Sigmoid colon (tissue), 4 donors: ENCODE data around the gene ALPP.
"Not testable (repeated sequence)": the region's sequence is repeated elsewhere in the genome, so short reads cannot be mapped to it uniquely, and the experiment has no call there.

Experiments
- CTCF ChIP-seq, 4 experiments: fragments of 450-650 bp in 3 of 4; fragments of 200-600 bp in 1 of 4; IDR thresholded peaks; one replicate each; pipeline ENCODE4 v1.5.1; 2016 to 2019; ENCODE audit warnings: antibody characterized with exemption in 4 of 4, mild to moderate bottlenecking in 3 of 4, moderate library complexity in 2 of 4
- EP300 ChIP-seq, 4 donors: sonication (generic); formaldehyde crosslinking; IDR thresholded peaks; one replicate each; pipeline ENCODE4 v1.6.1; 2017; ENCODE audit warnings: antibody characterized with exemption in 4 of 4

GRCh38 chr2:232331061-232331460 is 47.5 kb upstream of the ALPP start:
- TF ChIP-seq CTCF, EP300 (IDR thresholded peaks at IDR 0.05): not testable (repeated sequence)
